Adrenal gland (tissue), 5 donors: ENCODE data around the gene GPR78.

ENCODE experiments used
- POLR2A ChIP-seq, 2 donors: fragments of 450-650 bp; IDR thresholded peaks; one replicate each; pipeline ENCODE4 v1.6.1; 2017; ENCODE audit warnings: antibody characterized with exemption in 2 of 2, mild to moderate bottlenecking in 2 of 2, moderate library complexity in 1 of 2
- TF ChIP-seq, protein P1 (sequence below), 6 experiments: fragments of 450-650 bp in 4 of 6; fragments of 200-600 bp in 2 of 6; sonication (generic) in 1 of 6; IDR thresholded peaks; 1 replicate in 5 of 6; 2 replicates in 1 of 6; pipeline versions ENCODE4 v1.5.1 to v1.8.0; 2016 to 2021; ENCODE audit warnings: antibody characterized with exemption in 6 of 6, mild to moderate bottlenecking in 2 of 6, moderate library complexity in 1 of 6
- donor health status: DM: no; HTN: no; CAD: no.

DNA sequence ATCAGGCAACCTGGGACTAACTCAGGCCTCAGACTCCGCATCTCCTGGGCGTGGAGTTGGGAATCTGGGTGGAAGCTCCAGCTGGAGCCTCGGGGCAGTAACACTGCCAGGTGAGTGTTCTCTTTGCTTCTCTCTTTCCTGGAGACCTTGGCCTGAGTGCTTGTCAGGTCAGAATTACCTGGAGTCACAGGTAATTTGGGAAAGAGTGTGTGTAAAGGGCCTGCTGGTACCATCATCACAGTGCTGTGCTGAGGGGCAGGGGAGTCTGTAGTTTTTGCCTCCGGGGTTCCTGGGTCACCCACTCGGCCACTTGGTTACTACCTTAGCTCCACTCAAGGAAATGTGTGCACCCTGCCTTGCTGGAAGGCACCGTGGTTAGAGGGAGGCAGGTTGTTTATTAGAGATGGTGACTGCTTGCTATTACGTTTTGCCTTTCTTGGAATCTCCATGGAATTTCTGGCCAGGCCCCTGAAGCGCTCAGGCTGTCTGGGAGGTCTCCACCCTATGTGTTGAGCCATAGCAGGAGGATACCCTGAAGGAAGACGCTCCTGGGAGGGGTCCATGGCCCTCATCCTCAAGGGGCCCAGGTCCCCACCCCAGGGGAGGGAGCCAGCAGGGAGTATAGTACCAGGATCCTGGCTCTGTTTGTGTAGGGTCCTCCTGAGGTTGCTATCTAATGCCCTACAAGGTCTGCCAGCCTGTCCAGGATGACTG lies 2.9 kb downstream of the GPR78 start:
- TF ChIP-seq, protein P1, sequence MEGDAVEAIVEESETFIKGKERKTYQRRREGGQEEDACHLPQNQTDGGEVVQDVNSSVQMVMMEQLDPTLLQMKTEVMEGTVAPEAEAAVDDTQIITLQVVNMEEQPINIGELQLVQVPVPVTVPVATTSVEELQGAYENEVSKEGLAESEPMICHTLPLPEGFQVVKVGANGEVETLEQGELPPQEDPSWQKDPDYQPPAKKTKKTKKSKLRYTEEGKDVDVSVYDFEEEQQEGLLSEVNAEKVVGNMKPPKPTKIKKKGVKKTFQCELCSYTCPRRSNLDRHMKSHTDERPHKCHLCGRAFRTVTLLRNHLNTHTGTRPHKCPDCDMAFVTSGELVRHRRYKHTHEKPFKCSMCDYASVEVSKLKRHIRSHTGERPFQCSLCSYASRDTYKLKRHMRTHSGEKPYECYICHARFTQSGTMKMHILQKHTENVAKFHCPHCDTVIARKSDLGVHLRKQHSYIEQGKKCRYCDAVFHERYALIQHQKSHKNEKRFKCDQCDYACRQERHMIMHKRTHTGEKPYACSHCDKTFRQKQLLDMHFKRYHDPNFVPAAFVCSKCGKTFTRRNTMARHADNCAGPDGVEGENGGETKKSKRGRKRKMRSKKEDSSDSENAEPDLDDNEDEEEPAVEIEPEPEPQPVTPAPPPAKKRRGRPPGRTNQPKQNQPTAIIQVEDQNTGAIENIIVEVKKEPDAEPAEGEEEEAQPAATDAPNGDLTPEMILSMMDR (IDR thresholded peaks at IDR 0.05) = no peak
- no peak for TF ChIP-seq POLR2A (IDR thresholded peaks at IDR 0.05)
